IPS DF 6.9 (cell line): Measurements from ENCODE around the gene NCK2.

Experiments used
- DNase-seq: peaks from one replicate; pipeline ENCODE4 v3.0.0-alpha.2; 2013; ENCODE audit warnings: low read depth, low spot score
- H3K27ac ChIP-seq: one replicate; pipeline ENCODE4 v1.5.1; 2013; ENCODE audit warnings: low read length, control low read depth
- H3K27me3 ChIP-seq: 2 replicates; pipeline ENCODE4 v1.6.1; 2013; ENCODE audit warnings: mild to moderate bottlenecking, low read length; ENCODE audit not compliant: control insufficient read depth, insufficient read depth
- H3K36me3 ChIP-seq: 2 replicates; pipeline ENCODE4 v1.6.1; 2013; ENCODE audit warnings: low read length; ENCODE audit not compliant: control insufficient read depth, insufficient read depth
- H3K4me1 ChIP-seq: 2 replicates; pipeline ENCODE4 v1.6.1; 2013; ENCODE audit warnings: low read length; ENCODE audit not compliant: control insufficient read depth, insufficient read depth
- H3K4me3 ChIP-seq: 2 replicates; pipeline ENCODE4 v1.5.1; 2013; ENCODE audit warnings: mild to moderate bottlenecking, low read length
- H3K9me3 ChIP-seq: 2 replicates; pipeline ENCODE4 v1.6.1; 2013; ENCODE audit warnings: low read length, inconsistent platforms; ENCODE audit not compliant: control insufficient read depth, insufficient read depth
- WGBS: extraction: QIAGEN DNeasy Blood & Tissue Kit; methylation state at CpG from one replicate; pipeline ENCODE4 v1.1.7; 2013; ENCODE audit warnings: mixed read lengths, missing lambda C conversion rate; ENCODE audit not compliant: insufficient read length, insufficient coverage; 5-methylcytosine and 5-hydroxymethylcytosine counted together

Gene NCK2

GRCh38 chr2:105928086-105928485, 183.4 kb downstream of the NCK2 start:
- Histone ChIP-seq H3K9me3 (no peaks in the 10 kb centered on the region), H3K36me3 (no peaks in the 10 kb centered on the region), H3K4me3 (no peak overlapping the region), H3K27ac (no peak overlapping the region), H3K4me1 (no peaks in the 10 kb centered on the region; the same call in 1 of the 2 replicates), H3K27me3 (no peaks in the 10 kb centered on the region)
- no peak for DNase-seq
- no CpG with 5 or more reads among the region's 4 CpGs for WGBS

GRCh38 chr2:105928563-105928962, 183.9 kb downstream of the NCK2 start:
- no peak overlapping the region for H3K27ac ChIP-seq
- H3K36me3 ChIP-seq = no peaks in the 10 kb centered on the region
- no peaks in the 10 kb centered on the region for H3K9me3 ChIP-seq
- no CpG with 5 or more reads among the region's 6 CpGs for WGBS
- DNase-seq = no peak
- H3K27me3 ChIP-seq = no peaks in the 10 kb centered on the region
- H3K4me3 ChIP-seq = no peak overlapping the region
- H3K4me1 ChIP-seq = no peaks in the 10 kb centered on the region; the same call in 1 of the 2 replicates

GRCh38 chr2:105929516-105929915, 184.8 kb downstream of the NCK2 start:
- WGBS = no CpG with 5 or more reads among the region's 2 CpGs
- Histone ChIP-seq H3K4me3 (no peak overlapping the region), H3K36me3 (no peaks in the 10 kb centered on the region), H3K4me1 (no peaks in the 10 kb centered on the region; the same call in 1 of the 2 replicates), H3K9me3 (no peaks in the 10 kb centered on the region; the same call in 1 of the 2 replicates), H3K27ac (no peak overlapping the region), H3K27me3 (no peaks in the 10 kb centered on the region)
- DNase-seq = no peak

GRCh38 chr2:105932582-105932981, 187.9 kb downstream of the NCK2 start:
- no peaks in the 10 kb centered on the region; the same call in 1 of the 2 replicates for H3K4me1 ChIP-seq
- no peaks in the 10 kb centered on the region for H3K36me3 ChIP-seq
- no peak overlapping the region for H3K27ac ChIP-seq
- no peak for DNase-seq
- H3K4me3 ChIP-seq = no peak overlapping the region
- WGBS = no CpG with 5 or more reads among the region's 5 CpGs
- H3K9me3 ChIP-seq = no peaks in the 10 kb centered on the region; the same call in 1 of the 2 replicates
- H3K27me3 ChIP-seq = no peaks in the 10 kb centered on the region

- Histone ChIP-seq H3K4me3 (no peak overlapping the region), H3K27me3 (no peaks in the 10 kb centered on the region), H3K27ac (no peak overlapping the region), H3K4me1 (no peaks in the 10 kb centered on the region), H3K9me3 (no peaks in the 10 kb centered on the region; the same call in 1 of the 2 replicates), H3K36me3 (no peaks in the 10 kb centered on the region)
- DNase-seq = no peak
- WGBS = no CpG with 5 or more reads among the region's 4 CpGs
Observed at GRCh38 chr2:105933906-105934305, 189.2 kb downstream of the NCK2 start.

- no peak overlapping the region for H3K27ac ChIP-seq
- no peak for DNase-seq
- H3K4me1 ChIP-seq = no peaks in the 10 kb centered on the region
- H3K4me3 ChIP-seq = no peak overlapping the region
- no peaks in the 10 kb centered on the region for H3K36me3 ChIP-seq
- H3K27me3 ChIP-seq = no peaks in the 10 kb centered on the region
- WGBS = no CpG with 5 or more reads among the region's 7 CpGs
- H3K9me3 ChIP-seq = no peaks in the 10 kb centered on the region; the same call in 1 of the 2 replicates
Observed at GRCh38 chr2:105934467-105934866, 189.8 kb downstream of the NCK2 start.

GRCh38 chr2:105935063-105935462, 190.4 kb downstream of the NCK2 start:
- no peaks in the 10 kb centered on the region for H3K4me1 ChIP-seq
- H3K27me3 ChIP-seq = no peaks in the 10 kb centered on the region
- WGBS = no CpG with 5 or more reads among the region's 3 CpGs
- no peak overlapping the region for H3K27ac ChIP-seq
- H3K9me3 ChIP-seq = no peaks in the 10 kb centered on the region; the same call in 1 of the 2 replicates
- no peak overlapping the region for H3K4me3 ChIP-seq
- DNase-seq = no peak
- no peaks in the 10 kb centered on the region for H3K36me3 ChIP-seq

- Histone ChIP-seq H3K4me1 (no peaks in the 10 kb centered on the region), H3K27me3 (no peaks in the 10 kb centered on the region), H3K27ac (no peak overlapping the region), H3K4me3 (no peak overlapping the region), H3K36me3 (no peaks in the 10 kb centered on the region), H3K9me3 (no peaks in the 10 kb centered on the region; the same call in 1 of the 2 replicates)
- no peak for DNase-seq
- 100% methylated on average over 2 of the region's 6 CpGs for WGBS
Observed at GRCh38 chr2:105936954-105937353, 192.2 kb downstream of the NCK2 start.

GRCh38 chr2:105937498-105938097, 192.9 kb downstream of the NCK2 start:
- no peaks in the 10 kb centered on the region for H3K27me3 ChIP-seq
- no peak overlapping the region for H3K27ac ChIP-seq
- no peaks in the 10 kb centered on the region; the same call in 1 of the 2 replicates for H3K9me3 ChIP-seq
- no peaks in the 10 kb centered on the region for H3K36me3 ChIP-seq
- no peak for DNase-seq
- H3K4me3 ChIP-seq = no peak overlapping the region
- WGBS = no CpG with 5 or more reads among the region's 6 CpGs
- no peaks in the 10 kb centered on the region for H3K4me1 ChIP-seq
